ENCODE results near the gene STARD5. TPM values are rescaled to one million over a fixed set of nuclear protein-coding genes. Genes with fewer than 3 reads are reported as not detected.

The STARD5 gene
- total RNA-seq, 2 donors from 2014 or later, result 2.2 to 3.0 TPM

DNA sequence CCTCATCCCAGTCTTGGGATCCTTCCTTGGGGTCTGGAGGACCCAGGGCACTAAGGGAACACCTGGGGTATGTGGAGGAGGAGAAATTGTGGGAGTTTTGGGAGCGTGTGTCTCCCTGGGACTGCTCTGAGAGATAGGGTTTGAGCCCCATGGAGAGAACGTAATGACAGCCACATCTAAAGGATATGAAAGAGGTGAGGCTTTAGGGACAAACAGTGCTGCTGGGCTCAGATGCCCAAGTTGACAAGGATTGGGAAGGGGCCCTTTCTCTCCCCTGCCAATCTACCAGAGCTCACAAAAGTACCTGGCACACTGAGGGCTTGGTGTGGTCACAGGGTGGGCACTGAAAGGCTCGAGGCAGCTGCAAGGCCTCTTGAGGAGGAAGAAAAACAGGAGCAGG lies 13.3 kb upstream of the STARD5 start:
- DNase-seq (ENCODE audit: low spot score), result no peak
- Histone ChIP-seq H3K4me1 (peaks cover 0 to 14% of the 10 kb centered on the region in 2 donors), H3K9me3 (no peaks in the 10 kb centered on the region), H3K27me3 (no peaks in the 10 kb centered on the region), H3K36me3 (no peaks in the 10 kb centered on the region), H3K4me3 (no peak overlapping the region), H3K27ac (peak overlapping the region; percentile 38 to 62)
- TF ChIP-seq, protein P1, sequence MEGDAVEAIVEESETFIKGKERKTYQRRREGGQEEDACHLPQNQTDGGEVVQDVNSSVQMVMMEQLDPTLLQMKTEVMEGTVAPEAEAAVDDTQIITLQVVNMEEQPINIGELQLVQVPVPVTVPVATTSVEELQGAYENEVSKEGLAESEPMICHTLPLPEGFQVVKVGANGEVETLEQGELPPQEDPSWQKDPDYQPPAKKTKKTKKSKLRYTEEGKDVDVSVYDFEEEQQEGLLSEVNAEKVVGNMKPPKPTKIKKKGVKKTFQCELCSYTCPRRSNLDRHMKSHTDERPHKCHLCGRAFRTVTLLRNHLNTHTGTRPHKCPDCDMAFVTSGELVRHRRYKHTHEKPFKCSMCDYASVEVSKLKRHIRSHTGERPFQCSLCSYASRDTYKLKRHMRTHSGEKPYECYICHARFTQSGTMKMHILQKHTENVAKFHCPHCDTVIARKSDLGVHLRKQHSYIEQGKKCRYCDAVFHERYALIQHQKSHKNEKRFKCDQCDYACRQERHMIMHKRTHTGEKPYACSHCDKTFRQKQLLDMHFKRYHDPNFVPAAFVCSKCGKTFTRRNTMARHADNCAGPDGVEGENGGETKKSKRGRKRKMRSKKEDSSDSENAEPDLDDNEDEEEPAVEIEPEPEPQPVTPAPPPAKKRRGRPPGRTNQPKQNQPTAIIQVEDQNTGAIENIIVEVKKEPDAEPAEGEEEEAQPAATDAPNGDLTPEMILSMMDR (IDR thresholded peaks at IDR 0.05), result no peak

DNA sequence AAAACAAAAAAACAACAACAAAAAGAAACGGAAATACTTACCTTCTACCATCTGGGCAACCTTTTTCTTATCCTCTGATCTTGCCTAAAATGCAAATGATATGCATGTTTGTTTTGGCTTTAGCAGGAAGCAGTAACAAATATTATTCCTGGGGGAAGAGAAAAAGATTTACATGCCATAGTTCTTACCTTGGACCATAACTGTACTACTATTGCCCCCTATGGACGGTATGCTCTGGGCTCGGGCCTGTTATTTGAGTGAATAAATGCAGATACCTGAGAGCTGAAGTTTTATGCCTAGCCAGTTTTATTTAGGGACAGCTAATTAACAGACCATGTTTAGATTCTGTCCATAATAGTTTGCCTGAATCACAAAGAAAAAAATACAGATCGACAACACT lies 12.6 kb upstream of the STARD5 start:
- DNase-seq (ENCODE audit: low spot score), result peak; percentile 55
- Histone ChIP-seq H3K27ac (no peak overlapping the region), H3K4me3 (no peak overlapping the region), H3K27me3 (no peaks in the 10 kb centered on the region), H3K36me3 (no peaks in the 10 kb centered on the region), H3K4me1 (peaks cover 0 to 14% of the 10 kb centered on the region in 2 donors), H3K9me3 (no peaks in the 10 kb centered on the region)
- TF ChIP-seq, protein P1 (IDR thresholded peaks at IDR 0.05), result peak in 1 of 2 donors; percentile 43

DNA sequence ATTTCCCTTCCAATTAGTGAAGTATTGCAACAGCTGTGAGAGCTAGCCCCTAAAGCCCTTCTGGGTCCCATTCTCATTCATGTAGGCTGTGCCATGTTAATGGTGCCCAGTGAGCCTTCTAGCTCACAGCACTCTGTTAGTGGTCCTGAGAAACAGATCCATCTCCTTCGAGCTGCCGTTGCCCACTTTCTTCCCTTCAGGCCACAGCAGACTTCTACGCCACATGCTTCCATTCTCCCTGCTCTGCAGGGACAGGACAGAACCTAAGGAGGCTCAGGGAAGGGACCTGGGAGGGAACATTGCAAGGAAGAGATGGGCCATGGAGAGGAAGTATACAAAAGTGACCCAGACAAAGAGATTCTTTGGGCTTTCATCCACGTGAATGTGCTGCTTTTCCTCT lies 11.7 kb upstream of the STARD5 start:
- Histone ChIP-seq H3K4me3 (no peak overlapping the region), H3K9me3 (no peaks in the 10 kb centered on the region), H3K4me1 (peaks cover 0 to 23% of the 10 kb centered on the region in 2 donors), H3K27me3 (no peaks in the 10 kb centered on the region), H3K27ac (no peak overlapping the region), H3K36me3 (no peaks in the 10 kb centered on the region)
- TF ChIP-seq, protein P1 (IDR thresholded peaks at IDR 0.05), result no peak
- peak; percentile 44 for DNase-seq (ENCODE audit: low spot score)

DNA sequence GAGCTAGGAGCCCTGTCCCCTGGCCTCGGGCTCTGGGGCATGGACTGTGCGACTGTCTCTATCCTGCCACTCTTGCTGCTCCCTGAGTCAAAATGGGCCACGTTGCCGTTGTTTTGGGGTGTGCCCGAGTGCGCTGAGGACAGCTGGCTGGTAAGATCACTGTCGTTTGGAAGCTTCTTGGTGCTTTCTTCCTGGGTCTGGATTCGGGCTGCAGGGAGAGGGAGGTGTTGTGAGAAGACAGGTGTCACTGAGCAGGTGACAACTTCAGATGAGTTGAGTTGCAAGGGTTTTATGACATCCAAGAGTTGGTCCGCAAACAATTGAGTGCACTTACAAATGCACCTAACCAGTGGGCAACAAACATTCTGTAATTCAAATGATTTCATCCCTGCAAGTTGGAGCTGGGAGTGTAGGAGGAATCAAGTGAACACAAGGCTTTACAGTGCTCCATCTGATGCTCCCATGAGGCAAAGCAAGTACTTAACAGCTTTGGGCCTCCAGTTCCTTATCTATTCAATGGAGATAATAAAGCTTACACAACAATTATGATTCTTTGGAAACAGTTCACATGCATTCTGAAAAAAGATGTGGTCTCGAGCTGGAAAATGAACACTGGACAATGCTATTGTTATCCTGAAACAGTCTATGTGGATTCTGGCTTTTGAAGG lies 11.0 kb upstream of the STARD5 start:
- H3K27ac ChIP-seq, result no peak overlapping the region
- no peaks in the 10 kb centered on the region for H3K36me3 ChIP-seq
- H3K27me3 ChIP-seq, result no peaks in the 10 kb centered on the region
- H3K4me1 ChIP-seq, result peaks cover 0 to 23% of the 10 kb centered on the region in 2 donors
- no peaks in the 10 kb centered on the region for H3K9me3 ChIP-seq
- H3K4me3 ChIP-seq, result no peak overlapping the region
- DNase-seq (ENCODE audit: low spot score), result no peak
- TF ChIP-seq, protein P1 (IDR thresholded peaks at IDR 0.05), result no peak

DNA sequence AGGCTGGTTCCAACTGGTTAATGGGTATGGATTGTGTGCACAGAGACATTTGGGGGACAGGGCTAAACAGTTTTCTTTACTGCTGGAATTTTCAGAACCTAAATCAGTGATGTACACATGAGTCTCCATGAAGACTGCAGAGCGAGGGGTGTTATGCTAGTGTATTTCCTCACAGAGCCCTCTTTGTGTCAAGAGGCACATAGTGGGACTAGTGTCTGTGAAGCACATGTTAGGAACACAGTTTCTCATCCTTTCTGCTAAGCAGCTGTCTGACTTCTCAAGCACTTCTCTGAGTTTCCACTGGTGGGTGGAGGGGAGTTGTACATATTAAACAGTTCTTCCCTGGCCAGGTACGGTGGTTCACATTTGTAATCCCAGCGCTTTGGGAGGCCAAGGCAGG lies 9.4 kb upstream of the STARD5 start:
- H3K36me3 ChIP-seq, result no peaks in the 10 kb centered on the region
- TF ChIP-seq, protein P1 (IDR thresholded peaks at IDR 0.05), result no peak
- no peaks in the 10 kb centered on the region for H3K27me3 ChIP-seq
- no peaks in the 10 kb centered on the region for H3K9me3 ChIP-seq
- no peak overlapping the region for H3K27ac ChIP-seq
- no peak for DNase-seq (ENCODE audit: low spot score)
- H3K4me1 ChIP-seq, result peaks cover 0 to 23% of the 10 kb centered on the region in 2 donors
- no peak overlapping the region for H3K4me3 ChIP-seq

DNA sequence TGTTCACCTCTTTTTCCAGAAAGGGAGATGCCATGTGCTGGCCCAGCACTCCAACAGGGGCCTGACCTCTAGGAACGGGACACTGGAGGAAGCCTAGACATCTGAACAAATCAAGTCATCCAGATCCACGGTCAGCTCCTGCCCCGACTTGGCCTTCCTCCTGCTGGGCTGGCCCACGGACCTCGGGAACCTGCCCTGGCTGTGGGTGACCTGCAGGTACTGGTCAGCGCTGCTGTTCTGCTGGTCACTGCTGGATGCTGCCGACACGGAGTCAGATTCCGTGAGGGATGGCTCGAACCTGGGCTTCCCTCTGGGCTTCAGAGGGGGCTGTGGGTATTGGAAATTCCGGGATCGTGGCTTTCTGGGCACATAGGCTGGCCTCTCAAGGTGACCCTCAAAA lies 8.4 kb upstream of the STARD5 start:
- TF ChIP-seq, protein P1 (IDR thresholded peaks at IDR 0.05), result no peak
- Histone ChIP-seq H3K27ac (no peak overlapping the region), H3K9me3 (no peaks in the 10 kb centered on the region), H3K4me3 (no peak overlapping the region), H3K27me3 (no peaks in the 10 kb centered on the region), H3K4me1 (peaks cover 0 to 18% of the 10 kb centered on the region in 2 donors), H3K36me3 (no peaks in the 10 kb centered on the region)
- no peak for DNase-seq (ENCODE audit: low spot score)

Measured in right atrium auricular region (tissue), 2 donors.